ENCODE measurements around the gene ACTL6B.
"Not testable (repeated sequence)": the region's sequence is repeated elsewhere in the genome, so short reads cannot be mapped to it uniquely, and the experiment has no call there.

Gene ACTL6B

GRCh38 chr7:100655908-100656674 is at the start of gene ACTL6B:
Gene ACTL6B (minus strand): TSS chr7:100656448. CDS start chr7:100656354, 94 bp downstream.
- peak; percentile 27 for DNase-seq (ENCODE audit: low read depth)

- peak; percentile 73 for DNase-seq (ENCODE audit: low read depth)
Observed at GRCh38 chr7:100705320-100705752, 49.1 kb upstream of the ACTL6B start.

GRCh38 chr7:100701089-100701488 is 44.8 kb upstream of the ACTL6B start:
- DNase-seq (ENCODE audit: low read depth): not testable (repeated sequence)

- DNase-seq (ENCODE audit: low read depth): no peak
Observed at GRCh38 chr7:100699018-100699417, 42.8 kb upstream of the ACTL6B start.

- no peak for DNase-seq (ENCODE audit: low read depth)
Observed at GRCh38 chr7:100696123-100696521, 39.9 kb upstream of the ACTL6B start.

GRCh38 chr7:100694098-100694745 is 38.0 kb upstream of the ACTL6B start, which contains the start of gene GIGYF1:
Gene GIGYF1 (minus strand): TSS chr7:100694250. CDS start chr7:100688238, 6,012 bp downstream.
- peak; percentile 54 for DNase-seq (ENCODE audit: low read depth)

GRCh38 chr7:100693312-100694097 is 37.3 kb upstream of the ACTL6B start:
- DNase-seq (ENCODE audit: low read depth): no peak

GRCh38 chr7:100692578-100692961 is 36.3 kb upstream of the ACTL6B start:
- no peak for DNase-seq (ENCODE audit: low read depth)

- DNase-seq (ENCODE audit: low read depth): peak; percentile 77
Observed at GRCh38 chr7:100691676-100692577, 35.7 kb upstream of the ACTL6B start.

- no peak for DNase-seq (ENCODE audit: low read depth)
Observed at GRCh38 chr7:100689230-100690135, 33.2 kb upstream of the ACTL6B start.

GRCh38 chr7:100688326-100688860 is 32.1 kb upstream of the ACTL6B start:
- no peak for DNase-seq (ENCODE audit: low read depth)

- DNase-seq (ENCODE audit: low read depth): no peak
Observed at GRCh38 chr7:100687751-100688300, 31.6 kb upstream of the ACTL6B start.

- no peak for DNase-seq (ENCODE audit: low read depth)
Observed at GRCh38 chr7:100687261-100687660, 31.0 kb upstream of the ACTL6B start.

GRCh38 chr7:100686822-100687211 is 30.6 kb upstream of the ACTL6B start:
- no peak for DNase-seq (ENCODE audit: low read depth)

GRCh38 chr7:100686201-100686821 is 30.1 kb upstream of the ACTL6B start:
- no peak for DNase-seq (ENCODE audit: low read depth)

GRCh38 chr7:100685631-100686145 is 29.4 kb upstream of the ACTL6B start:
- DNase-seq (ENCODE audit: low read depth): no peak

GRCh38 chr7:100685049-100685605 is 28.9 kb upstream of the ACTL6B start:
- DNase-seq (ENCODE audit: low read depth): no peak

GRCh38 chr7:100684534-100685042 is 28.3 kb upstream of the ACTL6B start:
- DNase-seq (ENCODE audit: low read depth): no peak
